Caco-2 (cell line): ENCODE data around the gene MPPED2. TPM values are rescaled to one million over a fixed set of nuclear protein-coding genes. Genes with fewer than 3 reads are reported as not detected.

ENCODE experiments used
- BruUV-seq: library from RNA; stranded (reverse); fragments of 400-500 nt; replicated peaks from 2 replicates; lab custom pipeline; 2021; lab: Mats Ljungman, UMichigan
- CTCF ChIA-PET: fragments of 300-600 bp; sonication (Branson Sonifier 250); formaldehyde crosslinking; loops from one replicate; lab custom pipeline; 2022; ENCODE audit warnings: antibody characterized with exemption; lab: Charles Lee
- POLR2A ChIA-PET: fragments of 300-600 bp; sonication (Branson Sonifier 250); formaldehyde crosslinking; loops from one replicate; lab custom pipeline; 2022; ENCODE audit warnings: antibody characterized with exemption; lab: Charles Lee
- DNase-seq, 2 experiments: peaks; one replicate each; pipeline versions ENCODE4 v3.0.0 to v3.0.0-alpha.2; 2020 to 2022
- H3K27me3 ChIP-seq: replicated peaks from 2 replicates; pipeline ENCODE4 v1.6.0; 2011; ENCODE audit warnings: low read length; ENCODE audit not compliant: control insufficient read depth, insufficient read depth
- H3K36me3 ChIP-seq: 2 replicates; pipeline ENCODE4 v1.5.1; 2011; ENCODE audit warnings: low read length; ENCODE audit not compliant: control insufficient read depth, insufficient read depth
- H3K4me1 ChIP-seq: fragments of 250-450 bp; sonication (Bioruptor Pico); 2 replicates; pipeline ENCODE4 v1.5.1; 2020; ENCODE audit warnings: mild to moderate bottlenecking
- H3K4me3 ChIP-seq: 2 replicates; pipeline ENCODE4 v1.5.1; 2011; ENCODE audit warnings: low read depth, mild to moderate bottlenecking, control low read depth, low read length
- H3K9me3 ChIP-seq: fragments of 250-450 bp; sonication (Bioruptor Pico); 2 replicates; pipeline ENCODE4 v1.5.1; 2020; ENCODE audit warnings: mild to moderate bottlenecking, moderate library complexity
- H3K27ac Mint-ChIP-seq: one replicate; pipeline ENCODE4 v1.8.0; 2022; ENCODE audit warnings: mixed read lengths; ENCODE audit not compliant: unreplicated experiment
- H3K27me3 Mint-ChIP-seq: one replicate; pipeline ENCODE4 v1.8.0; 2022; ENCODE audit warnings: mixed read lengths; ENCODE audit not compliant: insufficient read depth, unreplicated experiment
- H3K36me3 Mint-ChIP-seq: one replicate; pipeline ENCODE4 v1.8.0; 2022; ENCODE audit warnings: mild to moderate bottlenecking, mixed read lengths; ENCODE audit not compliant: insufficient read depth, unreplicated experiment
- H3K4me1 Mint-ChIP-seq: one replicate; pipeline ENCODE4 v1.8.0; 2022; ENCODE audit warnings: low read depth, mixed read lengths; ENCODE audit not compliant: unreplicated experiment
- H3K4me3 Mint-ChIP-seq: one replicate; pipeline ENCODE4 v1.8.0; 2022; ENCODE audit warnings: mild to moderate bottlenecking, moderate library complexity, mixed read lengths; ENCODE audit not compliant: unreplicated experiment
- H3K9me3 Mint-ChIP-seq: one replicate; pipeline ENCODE4 v1.8.0; 2022; ENCODE audit warnings: mixed read lengths; ENCODE audit not compliant: unreplicated experiment
- CTCF ChIP-seq, 2 experiments: fragments of 200-600 bp in 1 of 2; IDR thresholded peaks; 1 replicate in 1 of 2; 2 replicates in 1 of 2; pipeline versions ENCODE4 v1.5.1 to v1.8.0; 2011 to 2022; ENCODE audit warnings: antibody characterized with exemption in 1 of 2, control low read depth in 1 of 2, inconsistent platforms in 1 of 2, low read depth in 1 of 2, low read length in 1 of 2, mild to moderate bottlenecking in 1 of 2, moderate library complexity in 1 of 2; ENCODE audit not compliant: insufficient read depth in 1 of 2, severe bottlenecking in 1 of 2, unreplicated experiment in 1 of 2
- intact Hi-C: fragments of 100-400 bp; cut with micrococcal nuclease; formaldehyde crosslinking; loops from one replicate; pipeline ENCODE4 v1.10.0; 2022; ENCODE audit not compliant: unreplicated experiment
- total RNA-seq: library from RNA; stranded (reverse); gene quantifications from 2 replicates; pipeline ENCODE4 v1.2.3, GENCODE V29; 2022

The MPPED2 gene
- total RNA-seq, 1 experiment from 2014 or later, result not detected

GRCh38 chr11:30508594-30508993 is 77.6 kb downstream of the MPPED2 start:
- Mint-ChIP-seq H3K9me3 (no peaks in the 10 kb centered on the region), H3K4me1 (no peaks in the 10 kb centered on the region), H3K36me3 (no peaks in the 10 kb centered on the region), H3K27ac (no peak overlapping the region), H3K4me3 (no peak overlapping the region), H3K27me3 (peaks cover 9% of the 10 kb centered on the region)
- Histone ChIP-seq H3K4me1 (no peaks in the 10 kb centered on the region), H3K36me3 (no peaks in the 10 kb centered on the region), H3K27me3 (no peaks in the 10 kb centered on the region), H3K4me3 (no peak overlapping the region), H3K9me3 (no peaks in the 10 kb centered on the region)
- TF ChIP-seq CTCF (IDR thresholded peaks at IDR 0.05; ENCODE audit: insufficient read depth in 1 of 2, low read depth in 1 of 2, low read length in 1 of 2, severe bottlenecking in 1 of 2, unreplicated experiment in 1 of 2), result no peak
- intact Hi-C loops, result no loop called here
- no TSS peak for BruUV-seq
- CTCF ChIA-PET, result no interaction called here
- POLR2A ChIA-PET, result no interaction called here
- no peak for DNase-seq

GRCh38 chr11:30505603-30506002 is 80.5 kb downstream of the MPPED2 start:
- H3K36me3 ChIP-seq, result no peaks in the 10 kb centered on the region
- H3K27ac Mint-ChIP-seq, result no peak overlapping the region
- no peaks in the 10 kb centered on the region for H3K4me1 Mint-ChIP-seq
- POLR2A ChIA-PET, result no interaction called here
- H3K27me3 ChIP-seq, result no peaks in the 10 kb centered on the region
- H3K4me3 ChIP-seq, result no peak overlapping the region
- H3K27me3 Mint-ChIP-seq, result peaks cover 12% of the 10 kb centered on the region
- intact Hi-C loops, result no loop called here
- H3K9me3 Mint-ChIP-seq, result no peaks in the 10 kb centered on the region
- BruUV-seq, result no TSS peak
- H3K4me1 ChIP-seq, result no peaks in the 10 kb centered on the region
- DNase-seq, result no peak
- CTCF ChIA-PET, result no interaction called here
- H3K9me3 ChIP-seq, result no peaks in the 10 kb centered on the region
- no peak for TF ChIP-seq CTCF (IDR thresholded peaks at IDR 0.05; ENCODE audit: insufficient read depth in 1 of 2, low read depth in 1 of 2, low read length in 1 of 2, severe bottlenecking in 1 of 2, unreplicated experiment in 1 of 2)
- no peak overlapping the region for H3K4me3 Mint-ChIP-seq
- no peaks in the 10 kb centered on the region for H3K36me3 Mint-ChIP-seq

- no TSS peak for BruUV-seq
- peaks cover 12% of the 10 kb centered on the region for H3K27me3 Mint-ChIP-seq
- Histone ChIP-seq H3K4me3 (no peak overlapping the region), H3K27me3 (no peaks in the 10 kb centered on the region), H3K9me3 (no peaks in the 10 kb centered on the region), H3K4me1 (no peaks in the 10 kb centered on the region), H3K36me3 (no peaks in the 10 kb centered on the region)
- TF ChIP-seq CTCF (IDR thresholded peaks at IDR 0.05; ENCODE audit: insufficient read depth in 1 of 2, low read depth in 1 of 2, low read length in 1 of 2, severe bottlenecking in 1 of 2, unreplicated experiment in 1 of 2), result no peak
- DNase-seq, result no peak
- H3K27ac Mint-ChIP-seq, result no peak overlapping the region
- no peak overlapping the region for H3K4me3 Mint-ChIP-seq
- H3K4me1 Mint-ChIP-seq, result no peaks in the 10 kb centered on the region
- CTCF ChIA-PET, result no interaction called here
- intact Hi-C loops, result no loop called here
- no peaks in the 10 kb centered on the region for H3K36me3 Mint-ChIP-seq
- H3K9me3 Mint-ChIP-seq, result no peaks in the 10 kb centered on the region
- POLR2A ChIA-PET, result no interaction called here
Measured at GRCh38 chr11:30504468-30504867, 81.7 kb downstream of the MPPED2 start.
